NOMO-1 treated with DMSO at 0.1 percent for 48 hours (cell line): ENCODE measurements around the gene IDE.
A peak's percentile ranks its signal among the peaks of the same experiment; 100 is the strongest.

Experiments used
- DNase-seq: peaks from one replicate; lab custom pipeline; 2025; ENCODE audit not compliant: unreplicated experiment; lab: John Stamatoyannopoulos, UW

The IDE gene

GRCh38 chr10:92567952-92568600 lies 5.8 kb downstream of the IDE start:
- DNase-seq, result no peak

- no peak for DNase-seq
Observed at GRCh38 chr10:92562424-92562823, 11.5 kb downstream of the IDE start.

- DNase-seq, result no peak
Observed at GRCh38 chr10:92559046-92559445, 14.8 kb downstream of the IDE start.

DNA sequence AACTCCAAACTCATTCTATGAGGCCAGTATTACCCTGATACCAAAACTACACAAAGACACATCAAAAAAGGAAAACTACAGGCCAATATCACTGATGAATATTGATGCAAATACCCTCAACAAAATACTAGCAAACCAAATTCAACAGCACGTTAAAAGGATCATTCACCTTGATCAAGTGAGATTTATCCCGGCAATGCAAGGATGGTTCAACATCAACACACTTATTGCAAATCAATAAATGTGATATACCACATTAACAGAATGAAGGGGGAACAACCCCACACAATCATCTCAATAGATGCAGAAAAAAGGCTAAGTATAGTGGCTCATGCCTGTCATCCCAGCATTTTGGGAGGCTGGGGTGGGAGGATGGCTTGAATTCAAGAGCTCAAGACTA lies 19.9 kb downstream of the IDE start:
- DNase-seq, result no peak

GRCh38 chr10:92552310-92552709 lies 21.6 kb downstream of the IDE start:
- no peak for DNase-seq

DNA sequence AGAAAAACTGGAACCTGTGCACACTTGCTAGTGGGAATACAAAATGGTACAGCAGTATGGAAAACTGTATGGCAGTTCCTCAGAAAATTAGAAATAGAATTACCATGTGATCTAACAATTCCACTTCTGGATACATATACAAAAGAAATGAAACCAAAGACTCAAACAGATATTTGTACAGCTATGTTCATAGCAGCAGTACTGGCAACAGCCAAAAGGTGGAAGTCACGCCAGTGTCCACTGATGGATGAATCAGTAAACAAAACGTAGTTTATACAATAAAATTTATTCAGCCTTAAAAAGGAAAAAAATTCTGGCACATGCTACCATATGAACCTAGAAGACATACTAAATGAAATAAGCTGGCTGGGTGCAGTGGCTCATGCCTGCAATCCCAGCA lies 23.0 kb downstream of the IDE start:
- no peak for DNase-seq

DNA sequence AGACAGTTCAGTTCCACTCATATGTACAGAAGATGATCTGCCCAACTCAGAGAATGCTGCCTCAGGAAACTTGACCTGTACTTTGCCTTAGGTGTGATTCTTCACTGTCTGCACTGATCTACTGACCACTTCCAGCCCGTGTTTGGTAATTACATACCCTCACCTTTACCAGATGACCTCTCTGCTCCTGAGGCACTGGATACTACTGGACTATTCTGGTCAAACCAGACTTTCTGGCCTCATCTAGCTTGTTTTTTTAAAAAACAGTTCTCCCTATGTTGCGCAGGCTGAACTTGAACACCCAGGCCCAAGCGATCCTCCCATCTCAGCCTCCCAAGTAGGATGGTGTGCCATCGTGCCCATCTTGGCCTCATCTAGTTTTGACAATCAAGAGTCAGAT lies 26.2 kb downstream of the IDE start:
- DNase-seq, result no peak

DNA sequence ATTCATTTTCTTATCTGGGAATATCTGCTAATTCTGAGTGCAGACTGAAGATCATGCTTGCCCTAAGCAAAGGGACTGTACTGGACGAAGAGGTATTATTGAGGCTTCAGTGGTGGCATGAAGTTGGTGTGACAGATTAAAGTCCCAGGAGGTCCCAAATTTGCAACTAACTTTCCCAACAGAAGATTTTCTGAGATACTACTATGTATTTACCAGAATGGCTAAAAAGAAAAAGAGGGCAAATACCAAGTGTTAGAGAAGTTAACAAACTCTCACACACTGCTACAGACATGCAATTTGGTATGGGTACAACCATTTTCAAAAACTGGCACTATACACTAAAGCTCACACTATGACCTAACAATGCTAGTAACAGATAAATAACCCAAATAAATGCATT lies 28.3 kb downstream of the IDE start:
- no peak for DNase-seq

DNA sequence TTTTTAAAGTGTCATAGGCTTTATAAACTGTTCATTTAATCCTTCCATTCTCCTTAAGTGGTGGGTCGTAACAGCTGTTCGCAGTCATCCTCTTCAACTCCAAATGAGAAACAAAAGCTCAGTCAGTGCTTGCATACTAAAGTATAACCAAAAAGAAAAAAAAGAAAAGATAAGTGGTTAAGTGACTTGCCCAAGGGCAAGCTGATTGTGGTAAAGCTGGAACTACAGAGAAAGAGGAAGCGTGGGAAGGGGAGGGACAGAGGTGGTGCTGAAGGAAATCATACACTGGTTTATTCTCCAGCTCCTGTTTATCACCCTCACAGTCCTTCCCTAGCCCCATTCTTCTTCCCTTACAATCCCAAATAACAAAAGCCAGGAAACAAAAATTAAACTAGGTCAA lies 29.6 kb downstream of the IDE start:
- DNase-seq, result peak; percentile 93

DNA sequence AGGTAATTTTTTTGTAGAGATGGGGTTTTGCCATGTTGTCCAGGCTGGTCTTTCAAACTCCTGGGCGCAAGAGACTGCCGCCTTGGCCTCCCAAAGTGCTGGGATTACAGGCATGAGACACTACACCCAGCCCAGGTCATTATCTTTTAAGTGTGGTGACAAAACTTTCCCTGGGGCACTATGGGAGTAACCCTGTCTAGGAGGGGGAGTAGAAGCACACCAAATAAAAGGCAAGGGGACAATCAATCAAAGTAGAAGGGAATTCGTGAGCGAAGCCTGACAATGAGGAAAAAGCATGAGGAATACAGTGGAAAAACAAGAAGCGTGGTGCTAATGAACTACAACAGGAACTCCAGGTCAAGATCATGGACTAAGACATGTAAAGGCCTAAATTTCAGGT lies 31.4 kb downstream of the IDE start:
- DNase-seq, result no peak

GRCh38 chr10:92541583-92541982 lies 32.3 kb downstream of the IDE start:
- no peak for DNase-seq

DNA sequence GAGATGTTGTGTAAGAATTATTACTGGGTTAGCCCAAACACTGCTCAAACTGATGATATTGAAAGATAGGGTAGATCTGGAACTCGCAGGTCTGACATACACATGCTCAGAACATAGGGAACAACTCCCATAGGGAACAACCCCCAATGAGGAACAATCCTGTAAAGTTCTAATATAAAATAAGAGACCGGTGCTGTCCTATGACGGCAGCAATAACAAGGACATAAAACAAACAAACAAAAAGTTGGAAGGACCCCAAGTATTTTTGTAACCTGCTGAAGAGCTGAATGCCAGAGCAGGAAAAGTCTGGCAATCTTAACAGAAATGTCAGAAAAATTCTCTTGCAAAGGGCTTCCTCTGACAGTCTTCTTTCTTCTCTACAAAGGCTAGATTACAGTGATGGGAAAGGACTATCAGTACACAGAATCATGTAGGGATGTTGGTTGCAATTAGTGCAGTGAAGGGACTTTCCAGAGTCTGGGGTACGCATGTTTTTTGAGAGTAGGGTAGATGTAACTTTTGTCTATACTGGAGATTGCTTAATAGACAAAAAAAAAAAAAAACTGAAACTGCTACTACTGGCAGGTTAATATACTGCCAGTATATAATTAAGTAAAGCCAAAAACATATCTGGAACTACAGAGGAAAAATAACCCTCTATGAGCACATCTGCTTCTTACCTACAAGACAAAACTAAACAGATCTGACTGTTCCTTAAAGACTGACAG lies 35.5 kb downstream of the IDE start:
- no peak for DNase-seq

DNA sequence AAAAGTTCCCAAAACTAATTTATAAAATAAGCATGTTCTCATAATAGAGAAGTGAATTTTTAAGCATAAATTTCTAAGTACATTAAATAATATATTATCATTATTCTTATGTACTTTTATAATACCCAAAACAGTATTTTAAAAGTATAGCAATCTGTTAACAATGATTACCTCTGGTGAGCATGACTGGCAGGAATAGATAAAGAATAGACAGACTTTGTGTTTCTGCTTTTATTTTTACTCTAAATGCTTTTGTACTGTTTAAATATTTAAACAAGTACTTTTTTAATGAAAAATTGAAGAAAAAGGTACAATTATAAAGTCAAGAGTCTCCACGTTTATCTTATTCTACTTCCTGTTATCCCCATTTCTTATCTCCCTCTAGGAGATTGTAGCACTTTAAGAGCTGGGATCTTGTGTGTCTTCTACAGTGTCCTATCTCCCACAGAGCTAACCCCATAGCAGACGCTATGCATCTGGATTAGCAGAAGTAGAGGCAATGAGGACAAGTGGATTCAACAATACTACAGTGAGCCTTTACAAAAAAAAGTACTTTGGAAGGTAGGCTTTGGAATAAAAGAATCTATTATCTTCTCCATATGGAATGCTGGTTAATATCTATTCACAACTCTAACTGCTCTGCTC lies 42.9 kb downstream of the IDE start:
- no peak for DNase-seq

- no peak for DNase-seq
Observed at GRCh38 chr10:92530421-92530820, 43.5 kb downstream of the IDE start.

GRCh38 chr10:92527716-92528115 lies 46.2 kb downstream of the IDE start:
- DNase-seq, result no peak

- no peak for DNase-seq
Observed at GRCh38 chr10:92523639-92524038, 50.3 kb downstream of the IDE start.

DNA sequence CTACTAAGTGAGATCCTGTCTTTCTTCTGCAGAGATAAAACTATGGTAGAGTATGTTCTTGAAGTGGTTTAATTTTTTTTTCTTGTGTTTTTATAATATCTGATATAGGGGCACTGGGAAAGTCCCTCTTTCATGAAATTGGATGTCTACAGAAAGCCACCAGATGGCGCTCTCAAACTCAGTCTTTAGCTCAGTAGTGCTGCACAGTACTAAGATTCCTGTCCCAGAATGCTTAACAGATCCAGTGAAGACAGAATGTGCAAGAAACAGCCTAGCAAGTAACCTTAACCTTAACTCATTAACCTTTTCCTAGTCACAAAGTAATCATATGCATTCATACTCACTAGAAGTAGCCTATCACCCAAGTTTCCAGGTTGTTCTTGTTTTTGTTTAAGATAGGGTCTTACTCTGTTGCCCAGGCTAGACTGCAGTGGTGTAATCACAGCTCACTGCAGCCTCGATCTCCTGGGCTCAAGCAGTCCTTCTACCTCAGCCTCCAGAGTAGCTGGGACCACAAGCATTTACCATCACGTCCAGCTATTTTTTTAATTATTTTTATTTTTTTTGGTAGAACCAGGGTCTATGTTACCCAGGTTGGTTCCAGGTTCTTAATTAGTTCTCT lies 56.7 kb downstream of the IDE start:
- DNase-seq, result peak; percentile 67

GRCh38 chr10:92508866-92509265 lies 65.0 kb downstream of the IDE start:
- no peak for DNase-seq

- no peak for DNase-seq
Observed at GRCh38 chr10:92506336-92506735, 67.6 kb downstream of the IDE start.

DNA sequence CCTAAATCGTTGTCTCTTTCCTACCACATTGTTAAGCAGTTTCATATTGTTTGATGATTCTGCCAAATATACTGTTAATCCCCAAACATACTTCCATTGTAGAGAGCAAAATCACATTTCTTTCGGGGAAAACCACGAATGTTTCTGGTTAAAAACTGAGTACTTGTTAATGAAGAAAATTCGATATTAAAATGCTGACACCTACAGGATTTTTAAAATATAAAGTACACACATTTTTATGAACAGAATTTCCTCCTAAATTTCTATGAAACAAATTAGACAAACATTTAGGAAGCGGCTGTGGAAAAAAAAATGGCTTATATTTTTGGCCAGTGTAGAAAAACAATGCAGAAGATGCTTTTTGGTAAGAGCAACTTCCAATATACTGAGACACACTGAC lies 68.8 kb downstream of the IDE start:
- DNase-seq, result no peak

- DNase-seq, result no peak
Observed at GRCh38 chr10:92502296-92502808, 71.5 kb downstream of the IDE start.

GRCh38 chr10:92493362-92493761 lies 80.5 kb downstream of the IDE start:
- no peak for DNase-seq
